HG02763 (cell line): ENCODE measurements around the gene RAD23B.

ENCODE experiments used
- ATAC-seq: cut with Tn5 transposase; IDR thresholded peaks from one replicate; pipeline ENCODE4 v1.9.1; 2021; ENCODE audit warnings: mild to moderate bottlenecking, moderate library complexity; ENCODE audit not compliant: unreplicated experiment

Gene RAD23B

DNA sequence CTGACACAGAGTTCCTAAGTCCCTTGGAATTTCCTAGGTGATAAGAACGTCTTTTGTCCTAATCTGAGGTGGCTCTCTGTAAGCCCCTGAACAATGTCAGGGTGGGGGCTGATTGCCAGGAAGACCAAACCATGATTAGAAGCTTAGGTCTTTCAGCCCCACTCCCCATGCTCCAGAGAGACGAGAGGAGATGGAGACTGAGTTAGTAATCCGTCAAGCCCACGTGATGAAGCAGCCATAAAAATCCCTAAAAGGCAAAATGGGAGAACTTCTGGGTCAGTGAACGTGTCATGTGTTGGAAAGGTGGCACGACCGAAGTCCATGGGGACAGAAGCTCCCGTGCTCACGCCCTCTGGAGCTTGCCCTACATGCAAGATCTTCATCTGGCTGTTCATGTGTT, 85.6 kb downstream of the RAD23B start:
- ATAC-seq, result no peak

DNA sequence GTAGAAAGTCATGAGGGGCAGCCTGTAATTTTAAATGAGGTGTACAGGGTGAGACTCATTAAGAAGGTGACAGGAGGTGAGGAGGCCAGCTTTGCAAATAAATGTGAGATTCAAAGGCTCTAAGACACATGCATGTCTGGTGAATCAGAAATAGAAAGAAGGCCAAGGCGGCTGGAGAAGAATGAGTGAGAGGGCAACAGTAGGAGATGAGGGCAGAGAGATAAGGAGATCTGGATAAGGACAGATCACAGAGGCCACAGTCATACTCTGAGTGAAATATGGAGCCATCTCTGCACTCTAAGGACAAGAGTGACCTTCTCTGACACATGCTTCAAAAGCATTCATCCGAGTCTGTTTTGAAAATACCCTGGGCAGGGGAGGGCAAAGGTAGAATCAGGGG, 90.7 kb downstream of the RAD23B start:
- ATAC-seq, result no peak

DNA sequence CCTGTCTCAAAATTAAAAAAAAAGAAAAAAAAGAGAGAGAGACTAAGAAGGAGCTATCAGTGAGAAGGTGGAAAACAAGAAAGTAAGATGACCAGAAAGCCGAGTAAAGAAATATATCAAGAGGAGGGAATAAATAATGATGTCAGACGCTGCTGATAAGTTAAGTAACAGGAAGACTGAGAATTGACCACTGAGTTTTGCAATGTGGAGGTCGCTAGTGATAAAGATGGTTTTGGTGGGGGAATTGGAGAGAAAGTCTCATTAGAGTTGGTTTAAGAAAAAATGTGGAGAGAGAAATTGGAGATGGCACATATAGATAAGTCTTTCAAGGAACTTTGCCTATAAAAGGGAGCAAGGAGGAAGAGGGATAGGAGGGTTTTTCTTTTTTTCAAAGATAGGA, 91.9 kb downstream of the RAD23B start:
- ATAC-seq, result no peak

DNA sequence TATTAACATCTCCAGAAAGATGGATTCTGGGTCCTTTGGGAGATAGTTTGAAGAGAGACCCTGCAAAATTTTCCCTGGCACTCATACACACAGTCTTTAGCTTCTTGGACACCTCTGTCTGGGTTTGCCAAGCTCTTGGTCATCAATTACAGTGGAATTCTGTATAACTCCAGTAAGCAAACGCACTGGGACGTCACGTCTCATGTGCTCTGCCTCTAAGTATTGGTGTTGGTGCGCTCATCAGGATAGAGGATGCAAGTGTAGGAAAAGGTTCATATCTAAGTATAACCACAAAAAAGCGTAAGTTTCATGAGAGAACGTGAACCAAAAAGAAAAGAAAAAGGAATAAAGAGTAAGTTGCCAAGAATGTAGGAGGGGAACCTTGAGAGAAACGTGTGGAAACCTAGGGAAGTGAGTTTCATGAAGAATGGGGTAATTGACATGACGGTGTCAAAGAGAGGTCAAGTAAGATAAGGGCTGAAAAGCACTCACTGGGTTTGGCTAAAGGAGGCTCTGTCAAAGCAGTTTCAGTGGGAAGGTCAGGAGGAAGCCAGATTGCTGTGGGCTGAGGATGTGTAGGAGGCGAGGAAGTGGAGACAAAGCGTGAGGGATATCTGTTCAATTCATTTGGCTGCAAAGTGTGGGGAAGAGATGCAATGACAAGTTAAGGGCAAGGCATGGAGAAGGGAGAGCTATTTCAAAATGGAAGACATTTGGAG, 92.7 kb downstream of the RAD23B start:
- ATAC-seq, result no peak

DNA sequence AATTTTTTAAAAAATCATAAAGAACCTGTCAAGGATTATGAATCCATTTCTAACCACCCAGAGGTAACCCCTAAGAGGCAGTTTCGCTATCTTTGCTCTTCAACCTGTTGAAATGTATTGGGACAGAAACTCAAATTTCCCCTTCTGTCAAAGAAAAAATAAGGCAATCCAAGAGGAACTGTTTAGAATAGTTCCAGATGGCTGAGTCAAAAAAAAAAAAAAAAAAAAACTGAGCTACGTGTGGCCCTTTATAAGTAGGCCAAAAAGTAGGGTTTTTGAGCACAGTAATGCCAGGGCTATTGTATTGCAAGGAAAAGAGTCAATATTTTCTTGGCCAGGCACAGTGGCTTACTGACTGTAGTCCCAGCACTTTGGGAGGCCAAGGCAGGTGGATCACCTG, 94.9 kb downstream of the RAD23B start:
- no peak for ATAC-seq
